HepG2 (cell line): ENCODE measurements around the gene EAF1. TPM values are rescaled to one million over a fixed set of nuclear protein-coding genes. Genes with fewer than 3 reads are reported as not detected.

Experiments
- ATAC-seq: fragments of 200-7000 bp; cut with Tn5 transposase; 3 replicates; pipeline ENCODE4 v1.9.1; 2020; ENCODE audit warnings: mild to moderate bottlenecking, moderate library complexity
- BruUV-seq: library from RNA; stranded (reverse); fragments of 400-500 nt; replicated peaks from 2 replicates; lab custom pipeline; 2021; lab: Mats Ljungman, UMichigan
- CTCF ChIA-PET: fragments of 300-600 bp; formaldehyde crosslinking; extraction: SDS; loops from one replicate; lab custom pipeline; 2021; ENCODE audit warnings: low total read pairs, inconsistent platforms, low intra/inter-chr PET ratio; lab: Yijun Ruan, JAX
- POLR2A ChIA-PET: fragments of 350-600 bp; sonication (Branson Sonifier 250); formaldehyde crosslinking; loops from one replicate; lab custom pipeline; 2020; ENCODE audit warnings: antibody characterized with exemption, inconsistent platforms; lab: Yijun Ruan, JAX
- DNase-seq: peaks from one replicate; pipeline ENCODE4 v3.0.0-alpha.2; 2015; ENCODE audit warnings: low spot score
- FAIRE-seq: peaks from 3 replicates; lab custom pipeline; 2011; peaks lifted over from hg19 to GRCh38; lab: Jason Lieb, UNC
- H2AFZ ChIP-seq: one replicate; pipeline ENCODE4 v1.6.1; 2011; ENCODE audit warnings: low read length, inconsistent platforms
- H3K27ac ChIP-seq: fragments of 300-600 bp; 3 replicates; pipeline ENCODE4 v1.8.0; 2011; ENCODE audit warnings: mixed run types, mild to moderate bottlenecking, mixed read lengths, low read length, inconsistent platforms; ENCODE audit not compliant: insufficient read depth; ENCODE audit errors: extremely low read length
- H3K27me3 ChIP-seq, 2 experiments: fragments of 200-600 bp in 1 of 2; 2 replicates in 1 of 2; 3 replicates in 1 of 2; pipeline versions ENCODE4 v1.6.0 to v1.8.0; 2011; ENCODE audit warnings: low read length in 2 of 2, mild to moderate bottlenecking in 2 of 2, moderate library complexity in 2 of 2, inconsistent platforms in 1 of 2; ENCODE audit not compliant: insufficient read depth in 2 of 2, control insufficient read depth in 1 of 2
- H3K36me3 ChIP-seq, 2 experiments: fragments of 200-600 bp in 1 of 2; replicated peaks in 1 of 2; 2 replicates in 1 of 2; 3 replicates in 1 of 2; pipeline versions ENCODE4 v1.5.1 to v1.8.0; 2011; ENCODE audit warnings: low read length in 2 of 2, inconsistent platforms in 1 of 2; ENCODE audit not compliant: insufficient read depth in 2 of 2, control insufficient read depth in 1 of 2
- H3K4me1 ChIP-seq: 2 replicates; pipeline ENCODE4 v1.5.1; 2012; ENCODE audit warnings: low read length, inconsistent platforms; ENCODE audit not compliant: insufficient read depth
- H3K4me2 ChIP-seq: 2 replicates; pipeline ENCODE4 v1.6.0; 2011; ENCODE audit warnings: low read depth, low read length, inconsistent platforms
- H3K4me3 ChIP-seq, 3 experiments: fragments of 200-600 bp in 1 of 3; sonication (generic), shearing (Covaris generic) in 1 of 3; replicated peaks in 1 of 3; 2 replicates each; pipeline ENCODE4 v1.5.1; 2011 to 2016; ENCODE audit warnings: low read length in 3 of 3, inconsistent platforms in 2 of 3, low read depth in 2 of 3, mild to moderate bottlenecking in 2 of 3, control low read depth in 1 of 3, mixed read lengths in 1 of 3; ENCODE audit not compliant: insufficient read depth in 1 of 3
- H3K79me2 ChIP-seq: one replicate; pipeline ENCODE4 v1.6.1; 2011; ENCODE audit warnings: low read length, inconsistent platforms; ENCODE audit not compliant: insufficient read depth
- H3K9ac ChIP-seq: 2 replicates; pipeline ENCODE4 v1.6.0; 2011; ENCODE audit warnings: mild to moderate bottlenecking, low read depth, low read length, inconsistent platforms; ENCODE audit not compliant: insufficient read depth
- H3K9me3 ChIP-seq: 2 replicates; pipeline ENCODE4 v1.5.1; 2012; ENCODE audit warnings: mild to moderate bottlenecking, low read length
- H4K20me1 ChIP-seq: 2 replicates; pipeline ENCODE4 v1.6.0; 2011; ENCODE audit warnings: inconsistent platforms, mild to moderate bottlenecking, low read length, moderate library complexity; ENCODE audit not compliant: insufficient read depth
- CCAR2 ChIP-seq: fragments of 200-400 bp; formaldehyde crosslinking; optimal IDR thresholded peaks from 2 replicates; pipeline ENCODE3; 2018; ENCODE audit warnings: low read depth, mild to moderate bottlenecking, low read length, moderate library complexity
- CENPT ChIP-seq: sonication (generic); formaldehyde crosslinking; IDR thresholded peaks from 2 replicates; pipeline ENCODE4 v1.8.0; 2022; ENCODE audit warnings: low read depth, mild to moderate bottlenecking, moderate library complexity, missing genetic modification reagents
- EEA1 ChIP-seq: sonication (generic); formaldehyde crosslinking; IDR thresholded peaks from 2 replicates; pipeline ENCODE4 v1.5.1; 2020; ENCODE audit warnings: mild to moderate bottlenecking, missing genetic modification reagents, borderline replicate concordance
- HCFC1 ChIP-seq: fragments of 150-350 bp; IDR thresholded peaks from 2 replicates; pipeline ENCODE4 v1.6.1; 2014; ENCODE audit warnings: low read depth, low read length
- KDM6A ChIP-seq: IDR thresholded peaks from 2 replicates; pipeline ENCODE4 v1.6.1; 2016; ENCODE audit warnings: low read depth
- MAFG ChIP-seq: sonication (generic); formaldehyde crosslinking; IDR thresholded peaks from 2 replicates; pipeline ENCODE4 v1.5.1; 2020; ENCODE audit warnings: mild to moderate bottlenecking, missing genetic modification reagents
- SNAI1 ChIP-seq: sonication (generic); formaldehyde crosslinking; IDR thresholded peaks from 2 replicates; pipeline ENCODE4 v1.5.0; 2020; ENCODE audit warnings: mild to moderate bottlenecking, missing genetic modification reagents, borderline replicate concordance
- SYNCRIP ChIP-seq: fragments of 200-400 bp; formaldehyde crosslinking; IDR thresholded peaks from 2 replicates; pipeline ENCODE4 v1.6.1; 2018; ENCODE audit warnings: mild to moderate bottlenecking, low read depth, low read length; ENCODE audit not compliant: insufficient read depth
- YY1 ChIP-seq: IDR thresholded peaks from 2 replicates; pipeline ENCODE4 v1.6.1; 2011; ENCODE audit warnings: low read length, low read depth, moderate library complexity, mild to moderate bottlenecking; ENCODE audit not compliant: insufficient read depth, insufficient replicate concordance
- ZFP62 ChIP-seq: sonication (generic); formaldehyde crosslinking; IDR thresholded peaks from 2 replicates; pipeline ENCODE4 v1.4.0; 2020; ENCODE audit warnings: missing genetic modification reagents
- ZNF629 ChIP-seq: sonication (generic); formaldehyde crosslinking; conservative IDR thresholded peaks from 2 replicates; pipeline ENCODE4 v1.5.0; 2020; ENCODE audit warnings: missing genetic modification reagents
- WGBS: methylation state at CpG from one replicate; pipeline ENCODE4 v1.1.6; 2017; ENCODE audit warnings: low lambda C conversion rate; 5-methylcytosine and 5-hydroxymethylcytosine counted together
- in situ Hi-C: cut with HindIII; loops from 2 replicates; pipeline ENCODE4 v1.10.0; 2017; ENCODE audit warnings: low pct_unique_long_range_greater_than_20kb; ENCODE audit not compliant: extremely low pct_ligation_motif_present
- intact Hi-C: fragments of 100-400 bp; cut with micrococcal nuclease; formaldehyde crosslinking; loops from one replicate; pipeline ENCODE4 v1.10.0; 2022; ENCODE audit not compliant: unreplicated experiment
- polyA plus RNA-seq, 8 experiments: library from polyadenylated mRNA; depleted of rRNA in 3 of 8; stranded (reverse) in 7 of 8; unstranded in 1 of 8; fragments of >200 nt; fragmentation: Illumina TruSeq in 4 of 8; extraction: Trizol in 4 of 8; gene quantifications; 2 replicates each; pipeline versions ENCODE4 v1.2.1 to v1.2.3, GENCODE V29; 2011 to 2016; ENCODE audit warnings: low read depth in 4 of 8, missing spikeins in 1 of 8, mixed read lengths in 1 of 8; ENCODE audit not compliant: insufficient read depth in 1 of 8
- total RNA-seq, 5 experiments: library from RNA; depleted of rRNA; stranded (reverse); fragments of >200 nt; fragmentation: Illumina TruSeq; extraction: Trizol; gene quantifications; 2 replicates each; pipeline ENCODE4 v1.2.3, GENCODE V29; 2016; ENCODE audit warnings: low read depth in 1 of 5
- TF ChIP-seq, protein P1 (sequence below): sonication (generic); formaldehyde crosslinking; IDR thresholded peaks from 2 replicates; pipeline ENCODE4 v1.4.0; 2020; ENCODE audit warnings: mild to moderate bottlenecking, missing genetic modification reagents
- TF ChIP-seq, protein P2 (sequence below), 2 experiments: sonication (generic) in 1 of 2; formaldehyde crosslinking in 1 of 2; IDR thresholded peaks; 2 replicates each; pipeline versions ENCODE4 v1.6.1 to v1.9.0; 2014 to 2022; ENCODE audit warnings: antibody characterized with exemption in 1 of 2, borderline replicate concordance in 1 of 2, inconsistent platforms in 1 of 2, low read depth in 1 of 2, missing genetic modification reagents in 1 of 2
- TF ChIP-seq, protein P3 (sequence below): sonication (generic); formaldehyde crosslinking; IDR thresholded peaks from 2 replicates; pipeline ENCODE4 v1.4.0; 2020; ENCODE audit warnings: mild to moderate bottlenecking, missing genetic modification reagents
- TF ChIP-seq, protein P4 (sequence below): fragments of 450-650 bp; IDR thresholded peaks from 2 replicates; pipeline ENCODE4 v1.6.1; 2016

The EAF1 gene
- total and polyA plus RNA-seq, 2 of the 13 experiments (the other 11 are each of a cell fraction or from before 2014, with no cell fraction given): 8.1 to 30.0 TPM

DNA sequence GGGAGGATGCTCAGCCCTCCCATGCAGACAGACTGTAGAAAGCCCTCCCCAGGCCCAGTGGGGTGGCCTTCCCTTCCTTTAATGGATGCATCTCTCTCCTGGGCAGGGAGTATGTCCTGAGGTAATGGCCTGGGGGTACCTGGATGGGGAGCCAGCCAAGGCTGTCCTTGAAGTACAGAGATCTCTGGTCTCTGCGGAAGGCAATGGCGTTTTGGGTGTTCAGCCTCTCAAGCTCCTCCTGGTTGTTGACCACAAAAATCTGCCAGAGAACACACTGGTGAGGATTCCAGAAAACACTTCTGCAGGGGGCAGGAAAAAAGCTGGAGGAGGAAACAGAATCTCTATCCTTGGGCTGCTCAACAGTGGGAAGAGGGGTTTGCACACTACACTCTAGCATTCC is 28.9 kb downstream of the EAF1 start:
- DNase-seq (no peak), FAIRE-seq (no peak), ATAC-seq (no peak)
- no peaks in the 10 kb centered on the region for H4K20me1 ChIP-seq
- WGBS: 86% methylated on average over 2 of the region's 2 CpGs
- POLR2A ChIA-PET: no interaction called here
- H3K36me3 ChIP-seq: no peaks in the 10 kb centered on the region
- H2AFZ ChIP-seq: no peak overlapping the region
- no TSS peak for BruUV-seq
- H3K79me2 ChIP-seq: no peaks in the 10 kb centered on the region
- intact Hi-C loops (no loop called here), in situ Hi-C loops (no loop called here)
- H3K27me3 ChIP-seq: no peaks in the 10 kb centered on the region
- H3K9me3 ChIP-seq: no peaks in the 10 kb centered on the region
- no peak overlapping the region for H3K9ac ChIP-seq
- no peak overlapping the region for H3K27ac ChIP-seq
- H3K4me2 ChIP-seq: no peak overlapping the region
- no peak overlapping the region for H3K4me3 ChIP-seq
- CTCF ChIA-PET: no interaction called here
- peaks cover 7% of the 10 kb centered on the region for H3K4me1 ChIP-seq
- TF ChIP-seq KDM6A (no peak), CENPT (CRISPR knock-in tag) (no peak), CCAR2 (no peak), HCFC1 (no peak), YY1 (no peak), ZNF629 (CRISPR knock-in tag) (no peak), ZFP62 (CRISPR knock-in tag) (no peak), SYNCRIP (no peak), MAFG (CRISPR knock-in tag) (no peak), EEA1 (no peak), SNAI1 (CRISPR knock-in tag) (no peak)
- TF ChIP-seq, protein P1, sequence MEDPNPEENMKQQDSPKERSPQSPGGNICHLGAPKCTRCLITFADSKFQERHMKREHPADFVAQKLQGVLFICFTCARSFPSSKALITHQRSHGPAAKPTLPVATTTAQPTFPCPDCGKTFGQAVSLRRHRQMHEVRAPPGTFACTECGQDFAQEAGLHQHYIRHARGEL (CRISPR knock-in tag): no peak
- TF ChIP-seq, protein P2, sequence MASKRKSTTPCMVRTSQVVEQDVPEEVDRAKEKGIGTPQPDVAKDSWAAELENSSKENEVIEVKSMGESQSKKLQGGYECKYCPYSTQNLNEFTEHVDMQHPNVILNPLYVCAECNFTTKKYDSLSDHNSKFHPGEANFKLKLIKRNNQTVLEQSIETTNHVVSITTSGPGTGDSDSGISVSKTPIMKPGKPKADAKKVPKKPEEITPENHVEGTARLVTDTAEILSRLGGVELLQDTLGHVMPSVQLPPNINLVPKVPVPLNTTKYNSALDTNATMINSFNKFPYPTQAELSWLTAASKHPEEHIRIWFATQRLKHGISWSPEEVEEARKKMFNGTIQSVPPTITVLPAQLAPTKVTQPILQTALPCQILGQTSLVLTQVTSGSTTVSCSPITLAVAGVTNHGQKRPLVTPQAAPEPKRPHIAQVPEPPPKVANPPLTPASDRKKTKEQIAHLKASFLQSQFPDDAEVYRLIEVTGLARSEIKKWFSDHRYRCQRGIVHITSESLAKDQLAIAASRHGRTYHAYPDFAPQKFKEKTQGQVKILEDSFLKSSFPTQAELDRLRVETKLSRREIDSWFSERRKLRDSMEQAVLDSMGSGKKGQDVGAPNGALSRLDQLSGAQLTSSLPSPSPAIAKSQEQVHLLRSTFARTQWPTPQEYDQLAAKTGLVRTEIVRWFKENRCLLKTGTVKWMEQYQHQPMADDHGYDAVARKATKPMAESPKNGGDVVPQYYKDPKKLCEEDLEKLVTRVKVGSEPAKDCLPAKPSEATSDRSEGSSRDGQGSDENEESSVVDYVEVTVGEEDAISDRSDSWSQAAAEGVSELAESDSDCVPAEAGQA (IDR thresholded peaks at IDR 0.05; ENCODE audit: low read depth): no peak
- TF ChIP-seq, protein P2 (CRISPR knock-in tag; IDR thresholded peaks at IDR 0.05; ENCODE audit: borderline replicate concordance): no peak
- TF ChIP-seq, protein P3, sequence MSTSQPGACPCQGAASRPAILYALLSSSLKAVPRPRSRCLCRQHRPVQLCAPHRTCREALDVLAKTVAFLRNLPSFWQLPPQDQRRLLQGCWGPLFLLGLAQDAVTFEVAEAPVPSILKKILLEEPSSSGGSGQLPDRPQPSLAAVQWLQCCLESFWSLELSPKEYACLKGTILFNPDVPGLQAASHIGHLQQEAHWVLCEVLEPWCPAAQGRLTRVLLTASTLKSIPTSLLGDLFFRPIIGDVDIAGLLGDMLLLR (CRISPR knock-in tag): no peak
- TF ChIP-seq, protein P4, sequence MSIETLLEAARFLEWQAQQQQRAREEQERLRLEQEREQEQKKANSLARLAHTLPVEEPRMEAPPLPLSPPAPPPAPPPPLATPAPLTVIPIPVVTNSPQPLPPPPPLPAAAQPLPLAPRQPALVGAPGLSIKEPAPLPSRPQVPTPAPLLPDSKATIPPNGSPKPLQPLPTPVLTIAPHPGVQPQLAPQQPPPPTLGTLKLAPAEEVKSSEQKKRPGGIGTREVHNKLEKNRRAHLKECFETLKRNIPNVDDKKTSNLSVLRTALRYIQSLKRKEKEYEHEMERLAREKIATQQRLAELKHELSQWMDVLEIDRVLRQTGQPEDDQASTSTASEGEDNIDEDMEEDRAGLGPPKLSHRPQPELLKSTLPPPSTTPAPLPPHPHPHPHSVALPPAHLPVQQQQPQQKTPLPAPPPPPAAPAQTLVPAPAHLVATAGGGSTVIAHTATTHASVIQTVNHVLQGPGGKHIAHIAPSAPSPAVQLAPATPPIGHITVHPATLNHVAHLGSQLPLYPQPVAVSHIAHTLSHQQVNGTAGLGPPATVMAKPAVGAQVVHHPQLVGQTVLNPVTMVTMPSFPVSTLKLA: no peak
